GM18951 (cell line): ENCODE results near the gene PPARG.
"Not testable (repeated sequence)": the region's sequence is repeated elsewhere in the genome, so short reads cannot be mapped to it uniquely, and the experiment has no call there.

Experiments
- POLR2A ChIP-seq: IDR thresholded peaks from 4 replicates; pipeline ENCODE4 v1.6.1; 2011; ENCODE audit warnings: mild to moderate bottlenecking; ENCODE audit not compliant: insufficient read length, insufficient read depth; ENCODE audit errors: extremely low read depth
- in situ Hi-C: fragments of 300-500 bp; cut with MboI; formaldehyde crosslinking; loops from one replicate; pipeline ENCODE4 v1.12.0; 2022; ENCODE audit warnings: low sequenced_read_pairs, mixed read lengths, inconsistent platforms; ENCODE audit not compliant: unreplicated experiment

Gene PPARG

DNA sequence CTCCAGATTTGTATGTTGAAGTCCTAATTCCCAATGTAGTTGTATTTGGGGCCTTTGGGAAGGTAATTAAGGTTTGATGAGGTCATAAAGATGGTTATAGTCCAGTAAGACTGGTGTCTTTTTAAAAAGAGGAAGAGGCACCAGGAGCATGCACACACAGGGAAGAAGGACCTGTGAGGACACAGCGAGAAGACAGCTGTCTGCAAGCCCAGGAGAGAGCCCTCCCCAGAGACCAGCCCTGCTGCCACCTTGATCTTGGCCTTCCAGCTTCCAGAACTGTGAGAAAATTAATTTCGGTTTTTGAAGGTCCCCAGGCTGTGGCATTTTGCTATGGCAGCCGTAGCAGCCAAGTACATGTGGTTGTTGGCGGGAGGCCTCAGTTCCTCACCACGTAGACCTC lies 162.6 kb downstream of the PPARG start:
- in situ Hi-C loops, result no loop called here
- TF ChIP-seq POLR2A, result no peak

DNA sequence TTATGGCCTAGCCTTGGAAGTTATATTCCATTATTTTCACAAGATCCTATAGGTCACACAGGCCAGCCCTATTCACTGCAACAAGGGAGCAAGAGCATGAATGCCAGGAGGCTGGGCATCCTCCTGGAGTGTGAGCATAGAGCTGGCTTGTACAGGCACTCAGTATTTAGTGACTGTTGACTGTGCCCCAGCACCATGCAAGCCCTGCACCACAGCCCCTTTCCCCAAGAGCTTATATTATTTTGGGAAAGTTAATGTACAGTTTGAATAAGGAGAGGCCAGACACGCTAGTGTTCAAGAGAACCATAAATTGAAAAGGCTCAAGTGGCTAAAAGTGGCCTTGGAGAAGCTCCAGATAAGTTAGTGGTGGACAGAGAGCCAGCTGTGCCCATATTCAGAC lies 163.1 kb downstream of the PPARG start:
- in situ Hi-C loops, result no loop called here
- no peak for TF ChIP-seq POLR2A

DNA sequence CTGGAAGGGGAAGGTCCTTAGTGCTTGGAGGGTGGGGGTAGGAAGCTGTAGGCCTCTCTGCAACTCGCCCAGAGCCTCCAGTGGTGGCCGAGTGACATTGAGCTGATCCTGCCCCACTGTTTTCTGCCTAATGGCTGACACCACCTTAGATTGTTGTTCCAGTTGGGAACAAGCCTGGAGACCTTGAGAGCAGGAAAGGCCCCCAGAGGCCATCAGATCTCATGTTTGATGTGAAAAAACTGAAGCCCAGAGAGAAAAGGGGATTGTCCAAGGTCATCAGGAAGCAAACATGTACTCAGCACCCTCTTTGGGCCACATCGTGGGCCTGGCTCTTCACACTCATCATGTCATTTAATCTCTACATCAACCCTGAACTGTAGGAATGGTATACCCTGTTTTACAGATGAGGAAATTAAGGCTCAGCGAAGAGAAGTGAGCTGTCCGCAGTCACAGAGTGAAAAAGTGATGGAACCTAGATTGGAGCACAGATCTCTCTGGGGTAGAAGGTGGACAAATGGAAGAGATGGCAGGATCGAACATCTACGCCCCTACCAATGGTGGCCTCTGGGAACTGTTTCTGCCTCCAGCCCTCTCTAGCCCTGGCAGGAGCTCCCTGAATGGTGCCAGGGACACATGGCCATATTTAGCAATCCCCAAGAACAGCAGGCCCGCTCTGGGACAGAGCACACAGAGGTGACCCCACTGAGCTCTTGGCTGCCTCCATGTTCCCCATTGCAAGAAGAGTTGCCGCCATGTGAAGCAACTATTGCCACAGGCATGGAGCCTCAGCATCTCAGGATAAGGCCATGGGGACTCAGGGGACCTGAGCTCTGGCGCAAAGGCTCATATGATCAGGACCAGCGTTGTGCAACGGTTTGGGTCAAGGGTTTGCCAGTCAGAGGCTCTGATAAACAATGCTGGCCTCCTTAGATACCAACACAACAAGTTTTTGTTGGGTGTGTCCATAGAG lies 163.8 kb downstream of the PPARG start:
- in situ Hi-C loops, result no loop called here
- TF ChIP-seq POLR2A, result no peak

DNA sequence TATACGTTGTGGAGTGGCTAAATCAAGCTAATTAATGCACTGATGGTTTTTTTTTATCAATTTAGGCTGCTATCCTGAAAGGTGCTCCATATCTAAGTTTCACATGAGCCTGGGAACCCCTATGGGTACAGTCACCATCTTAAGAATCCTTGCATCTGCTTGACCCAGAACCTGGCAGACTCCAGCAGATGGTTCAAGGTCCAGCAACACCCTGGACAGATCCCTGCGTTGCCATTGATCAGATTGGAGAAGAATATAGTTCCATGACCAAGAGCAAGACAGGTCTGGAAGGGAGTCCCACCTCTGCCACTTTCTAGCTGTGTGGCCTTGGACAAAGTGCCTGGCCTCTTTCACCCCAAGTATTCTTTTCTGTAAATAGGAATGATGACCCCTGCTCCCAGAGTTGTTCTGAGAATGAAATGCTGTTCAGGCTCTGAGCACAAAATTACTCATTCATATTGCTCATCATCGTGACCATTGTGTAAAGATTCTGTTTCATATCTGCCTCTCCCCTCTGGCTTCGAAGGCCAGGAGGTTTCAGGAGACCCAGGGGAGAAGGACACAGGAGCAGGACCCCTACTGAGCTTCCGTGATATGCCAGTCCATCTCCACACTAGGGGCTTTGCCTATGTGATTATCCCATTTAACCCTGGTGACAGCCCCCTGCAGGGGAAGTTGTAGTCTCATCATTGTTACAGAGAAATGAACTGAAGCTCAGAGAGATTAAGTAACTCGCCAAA lies 165.4 kb downstream of the PPARG start:
- in situ Hi-C loops, result no loop called here
- TF ChIP-seq POLR2A, result no peak

DNA sequence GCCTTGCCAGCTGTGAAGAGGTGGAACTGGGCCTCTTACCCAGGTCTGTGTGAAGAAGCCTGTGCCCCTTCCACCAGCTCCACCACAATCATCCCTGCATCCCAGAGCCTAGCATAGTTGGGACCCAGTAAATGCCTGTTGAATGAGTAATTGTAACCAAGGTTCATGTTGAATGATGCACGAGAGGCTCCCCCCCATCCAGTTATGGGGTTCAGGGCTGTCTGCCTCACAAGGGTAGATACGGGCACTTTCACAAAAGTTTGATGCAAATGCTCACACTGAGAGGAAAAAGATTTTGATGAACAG lies 165.9 kb downstream of the PPARG start:
- TF ChIP-seq POLR2A, result no peak
- in situ Hi-C loops, result no loop called here

DNA sequence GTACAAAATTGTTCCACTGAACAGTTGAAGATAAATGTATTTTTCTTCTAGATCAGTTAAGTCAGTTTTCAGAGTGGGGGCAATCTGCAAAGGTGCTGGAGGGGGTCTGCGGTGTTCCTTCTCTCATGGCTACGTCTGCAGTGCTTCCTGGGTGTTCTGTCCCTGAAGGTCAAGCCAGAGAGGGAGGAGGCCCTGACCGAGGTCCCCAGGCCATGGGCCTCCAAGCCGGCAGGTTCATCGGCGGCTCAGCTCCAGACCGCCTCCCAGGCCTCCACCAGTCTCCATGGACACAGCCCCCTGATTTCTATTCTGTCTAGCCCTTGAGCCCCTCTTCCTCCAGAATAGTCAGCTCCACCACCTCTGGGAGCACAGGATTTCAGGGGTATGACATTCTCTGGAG lies 166.9 kb downstream of the PPARG start:
- in situ Hi-C loops, result no loop called here
- no peak for TF ChIP-seq POLR2A

DNA sequence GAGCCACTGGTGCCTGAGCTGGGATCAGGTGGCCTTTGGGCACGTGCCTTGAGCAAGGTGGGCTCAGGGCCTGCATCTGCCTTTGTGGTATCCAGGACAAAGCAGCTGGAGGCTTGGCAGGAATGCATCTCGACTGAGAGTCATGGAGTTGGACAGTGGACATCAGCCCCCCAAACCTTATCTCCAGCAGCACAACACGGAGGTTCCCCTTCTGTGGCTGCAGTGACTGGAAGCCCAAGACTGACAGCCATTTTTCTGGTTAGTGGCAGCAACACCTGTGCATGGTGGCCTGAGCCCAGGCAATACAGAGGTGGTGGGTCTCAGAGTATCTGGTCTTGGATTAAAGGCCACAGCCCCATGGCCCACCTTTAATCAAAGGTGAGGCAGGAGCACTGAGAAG lies 167.6 kb downstream of the PPARG start:
- in situ Hi-C loops, result no loop called here
- TF ChIP-seq POLR2A, result no peak

DNA sequence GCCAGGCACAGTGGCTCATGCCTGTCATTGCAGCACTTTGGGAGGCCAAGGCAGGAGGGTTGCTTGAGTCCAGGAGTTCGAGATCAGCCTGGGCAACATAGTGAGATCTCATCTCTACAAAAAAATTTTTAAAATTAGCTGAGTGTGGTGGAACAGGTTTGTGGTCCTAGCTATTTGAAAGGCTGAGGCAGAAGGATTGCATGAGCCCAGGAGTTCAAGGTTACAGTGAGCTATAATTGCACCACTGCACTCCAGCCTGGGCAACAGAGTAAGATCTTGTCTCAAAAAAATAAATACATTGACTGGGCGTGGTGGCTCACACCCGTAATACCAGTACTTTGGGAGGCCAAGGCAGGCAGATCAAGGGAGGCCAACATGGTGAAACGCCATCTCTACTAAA lies 168.5 kb downstream of the PPARG start:
- in situ Hi-C loops, result not testable (repeated sequence)

DNA sequence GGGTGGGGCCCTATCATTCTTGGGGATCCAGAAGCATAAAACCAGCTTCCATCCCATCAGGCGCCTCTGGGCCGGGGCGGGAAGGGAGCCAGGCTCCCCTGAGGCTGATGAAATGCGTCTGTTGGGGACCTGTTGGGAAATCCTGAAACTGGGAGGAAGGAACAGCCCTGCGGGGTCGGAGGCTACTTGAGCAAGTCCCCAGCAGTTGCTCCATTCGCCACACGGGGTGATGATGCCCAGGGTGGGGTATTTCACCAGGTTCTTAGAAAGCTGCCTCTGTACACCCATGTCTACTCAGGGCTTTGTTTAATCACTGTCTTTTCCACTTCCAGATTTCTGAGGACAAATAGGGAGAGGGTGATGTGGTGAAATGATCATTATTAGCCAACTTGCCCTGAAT lies 170.0 kb downstream of the PPARG start:
- in situ Hi-C loops, result no loop called here
- TF ChIP-seq POLR2A, result no peak

DNA sequence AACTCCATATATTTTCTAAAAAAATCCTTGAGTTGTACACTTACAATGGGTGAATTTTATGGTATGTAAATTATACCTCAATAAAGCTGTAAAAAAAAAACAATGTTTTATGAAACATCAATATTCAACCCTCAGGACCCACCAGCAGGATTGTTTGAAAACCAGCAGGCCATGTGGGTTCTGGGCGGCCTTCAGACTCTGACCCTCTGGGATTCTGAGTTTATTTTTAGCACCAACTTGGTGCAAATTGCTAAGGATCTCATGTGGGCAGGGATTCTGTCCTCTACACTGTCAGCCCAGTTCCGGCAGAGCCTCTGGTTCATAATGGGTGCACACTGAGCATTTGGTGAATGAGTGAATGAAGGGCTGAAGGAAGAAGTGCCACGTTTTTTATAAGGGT lies 171.3 kb downstream of the PPARG start:
- in situ Hi-C loops, result no loop called here
- TF ChIP-seq POLR2A, result no peak

DNA sequence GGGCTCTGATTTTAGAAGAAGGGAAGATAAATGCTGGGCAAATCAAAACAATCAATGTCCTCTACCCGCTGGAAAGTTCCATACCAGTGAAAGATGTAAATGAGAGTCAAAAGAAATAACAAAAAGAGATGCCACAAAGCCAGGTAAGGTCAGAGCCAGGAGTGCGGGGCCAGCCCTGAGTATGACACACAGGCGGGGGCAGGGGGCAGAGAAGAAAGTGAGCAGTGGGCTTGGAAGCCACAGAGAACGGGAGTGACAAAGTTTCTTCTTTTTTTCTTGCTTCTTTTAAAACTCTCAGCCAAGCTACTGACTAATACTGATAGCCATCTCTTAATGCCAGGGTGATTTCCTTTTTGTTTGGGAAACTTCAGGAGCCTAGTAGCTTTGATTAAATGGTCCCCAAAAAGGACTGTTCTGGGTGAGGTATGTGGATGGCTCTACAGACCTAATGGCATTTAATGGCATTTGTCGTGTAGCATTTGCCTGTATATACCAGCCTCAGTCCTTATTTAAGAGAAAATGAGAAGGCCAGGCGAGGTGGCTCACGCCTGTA lies 172.3 kb downstream of the PPARG start:
- no peak for TF ChIP-seq POLR2A
- in situ Hi-C loops, result no loop called here

DNA sequence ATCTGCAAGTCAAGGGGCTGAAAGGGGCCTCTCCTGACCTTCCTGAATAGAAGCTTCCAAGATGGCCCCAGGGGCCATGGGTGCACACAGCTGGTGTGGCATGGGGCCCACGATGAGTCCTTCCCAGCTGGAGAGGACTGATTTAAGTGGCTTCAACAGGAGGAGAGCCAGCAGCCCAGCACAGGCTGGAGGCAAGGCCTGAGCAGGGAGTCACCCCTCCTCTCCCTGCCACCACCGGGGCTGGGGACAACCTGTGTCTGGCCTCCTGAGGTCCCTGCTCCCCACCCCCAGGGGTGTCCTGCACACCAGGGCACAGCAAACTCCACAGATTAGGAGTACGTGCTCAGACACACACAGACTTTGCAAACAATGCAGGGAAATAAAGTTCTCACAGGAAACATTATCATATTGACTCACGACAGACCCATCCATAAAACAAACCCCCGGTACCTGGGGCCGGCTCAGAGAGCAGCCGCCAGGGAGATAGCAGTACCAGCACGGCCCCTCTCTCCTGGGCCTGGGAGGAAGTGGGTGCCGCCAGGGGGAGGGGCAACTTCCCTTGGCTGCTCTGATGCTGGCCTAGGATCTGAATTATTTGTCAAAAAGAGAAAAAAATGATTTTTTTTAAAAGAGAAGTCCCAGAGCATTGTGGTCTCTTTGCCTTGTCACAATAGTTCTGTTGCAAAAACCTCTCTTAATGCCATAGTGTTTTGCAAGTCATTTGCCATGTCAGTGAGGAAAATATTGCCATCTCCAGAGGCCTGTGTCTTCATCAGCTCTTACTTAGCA lies 173.5 kb downstream of the PPARG start:
- in situ Hi-C loops, result no loop called here
- TF ChIP-seq POLR2A, result no peak

DNA sequence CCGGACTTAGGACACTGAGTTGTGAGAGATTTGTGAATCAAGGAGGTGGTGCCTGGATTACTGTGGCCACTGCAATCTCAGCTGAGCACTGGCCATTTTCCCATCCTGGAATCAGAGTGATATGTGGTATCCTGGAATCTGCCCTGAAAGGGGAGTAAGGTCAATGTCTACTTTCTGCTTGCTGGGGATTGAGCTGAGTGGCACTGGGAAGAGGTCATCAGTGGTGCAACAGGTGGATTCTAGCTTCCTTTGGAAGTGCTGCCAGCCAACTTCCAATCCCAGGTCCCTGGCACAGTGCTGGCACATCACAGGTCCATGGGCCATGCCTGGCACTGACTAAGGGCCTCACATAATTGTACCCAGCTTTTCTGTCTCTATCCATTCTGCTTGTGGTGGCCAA lies 174.8 kb downstream of the PPARG start:
- no peak for TF ChIP-seq POLR2A
- in situ Hi-C loops, result no loop called here

DNA sequence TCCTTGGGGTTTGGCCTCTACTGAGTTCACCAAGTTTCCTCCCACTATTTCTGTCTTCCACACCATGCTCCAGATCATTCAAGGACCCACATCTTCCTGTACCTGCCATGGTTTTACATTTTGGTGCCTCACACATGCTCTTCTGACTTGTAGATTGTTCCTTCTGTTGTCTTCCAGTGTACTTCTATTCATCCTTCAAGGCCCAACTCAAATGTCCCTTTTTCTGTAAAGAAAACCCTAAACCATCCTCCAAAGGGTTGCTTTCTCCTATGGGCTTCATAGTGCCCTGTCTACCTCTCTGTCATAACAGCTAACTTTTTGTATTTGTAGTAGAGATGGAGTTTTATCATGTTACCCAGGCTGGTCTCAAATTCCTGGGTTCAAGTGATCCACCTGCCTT lies 175.3 kb downstream of the PPARG start:
- no peak for TF ChIP-seq POLR2A
- in situ Hi-C loops, result no loop called here
